NCI-H526 (cell line): ENCODE results near the gene SLC35F1.

Experiments used
- DNase-seq, 2 experiments: peaks; one replicate each; lab custom pipeline; 2025; lab: John Stamatoyannopoulos, UW

The SLC35F1 gene

GRCh38 chr6:118277631-118278030, 370.6 kb downstream of the SLC35F1 start:
- DNase-seq: no peak

- DNase-seq: no peak
Observed at GRCh38 chr6:118280210-118280609, 373.1 kb downstream of the SLC35F1 start.

- DNase-seq: peak; percentile 58 to 71
Observed at GRCh38 chr6:118281291-118281690, 374.2 kb downstream of the SLC35F1 start.

- peak in 1 of 2 experiments; percentile 81 for DNase-seq
Observed at GRCh38 chr6:118283766-118284165, 376.7 kb downstream of the SLC35F1 start.

- DNase-seq: peak in 1 of 2 experiments; percentile 32
Observed at GRCh38 chr6:118284736-118285360, 377.8 kb downstream of the SLC35F1 start.

GRCh38 chr6:118285791-118286190, 378.7 kb downstream of the SLC35F1 start:
- DNase-seq: no peak

- no peak for DNase-seq
Observed at GRCh38 chr6:118288355-118289124, 381.5 kb downstream of the SLC35F1 start.

- no peak for DNase-seq
Observed at GRCh38 chr6:118292558-118292957, 385.5 kb downstream of the SLC35F1 start.

GRCh38 chr6:118294906-118295305, 387.8 kb downstream of the SLC35F1 start:
- DNase-seq: no peak

- DNase-seq: no peak
Observed at GRCh38 chr6:118295336-118295735, 388.3 kb downstream of the SLC35F1 start.

GRCh38 chr6:118296129-118296901, 389.3 kb downstream of the SLC35F1 start:
- DNase-seq: no peak

GRCh38 chr6:118297821-118298220, 390.8 kb downstream of the SLC35F1 start:
- DNase-seq: no peak

- DNase-seq: peak in 1 of 2 experiments; percentile 9
Observed at GRCh38 chr6:118298476-118299427, 391.7 kb downstream of the SLC35F1 start.

- DNase-seq: no peak
Observed at GRCh38 chr6:118299457-118299856, 392.4 kb downstream of the SLC35F1 start.

- peak in 1 of 2 experiments; percentile 31 for DNase-seq
Observed at GRCh38 chr6:118304321-118304720, 397.3 kb downstream of the SLC35F1 start.

GRCh38 chr6:118305081-118305480, 398.0 kb downstream of the SLC35F1 start:
- no peak for DNase-seq

GRCh38 chr6:118306392-118307238, 399.6 kb downstream of the SLC35F1 start:
- peak; percentile 95 to 96 for DNase-seq

- DNase-seq: no peak
Observed at GRCh38 chr6:118307581-118307980, 400.5 kb downstream of the SLC35F1 start.

GRCh38 chr6:118309337-118310093, 402.5 kb downstream of the SLC35F1 start:
- DNase-seq: no peak

- no peak for DNase-seq
Observed at GRCh38 chr6:118313208-118313607, 406.1 kb downstream of the SLC35F1 start.
